HG02759 (cell line): ENCODE data around the gene MRRF.

Experiments
- ATAC-seq: cut with Tn5 transposase; IDR thresholded peaks from one replicate; pipeline ENCODE4 v1.9.1; 2021; ENCODE audit warnings: mild to moderate bottlenecking, moderate library complexity; ENCODE audit not compliant: unreplicated experiment

The MRRF gene

DNA sequence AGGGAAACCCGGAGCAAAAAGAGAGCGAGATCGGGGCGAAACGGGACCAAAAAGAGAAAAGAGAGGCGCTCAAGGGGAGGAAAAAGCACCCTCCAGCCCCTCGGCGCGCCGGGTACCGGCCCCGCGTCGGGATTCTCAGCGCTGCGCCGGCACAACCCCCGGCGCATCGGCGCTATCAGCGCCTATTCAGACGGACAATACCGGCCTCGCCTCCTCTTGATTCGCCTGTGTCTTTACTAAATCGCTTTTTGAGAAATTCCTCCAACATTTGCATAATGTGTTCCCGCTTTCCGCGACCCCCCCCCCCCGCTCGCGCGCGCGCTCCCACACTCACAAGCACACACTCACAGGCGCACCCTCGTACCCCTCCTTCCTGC is 36.5 kb upstream of the MRRF start:
- ATAC-seq = no peak

DNA sequence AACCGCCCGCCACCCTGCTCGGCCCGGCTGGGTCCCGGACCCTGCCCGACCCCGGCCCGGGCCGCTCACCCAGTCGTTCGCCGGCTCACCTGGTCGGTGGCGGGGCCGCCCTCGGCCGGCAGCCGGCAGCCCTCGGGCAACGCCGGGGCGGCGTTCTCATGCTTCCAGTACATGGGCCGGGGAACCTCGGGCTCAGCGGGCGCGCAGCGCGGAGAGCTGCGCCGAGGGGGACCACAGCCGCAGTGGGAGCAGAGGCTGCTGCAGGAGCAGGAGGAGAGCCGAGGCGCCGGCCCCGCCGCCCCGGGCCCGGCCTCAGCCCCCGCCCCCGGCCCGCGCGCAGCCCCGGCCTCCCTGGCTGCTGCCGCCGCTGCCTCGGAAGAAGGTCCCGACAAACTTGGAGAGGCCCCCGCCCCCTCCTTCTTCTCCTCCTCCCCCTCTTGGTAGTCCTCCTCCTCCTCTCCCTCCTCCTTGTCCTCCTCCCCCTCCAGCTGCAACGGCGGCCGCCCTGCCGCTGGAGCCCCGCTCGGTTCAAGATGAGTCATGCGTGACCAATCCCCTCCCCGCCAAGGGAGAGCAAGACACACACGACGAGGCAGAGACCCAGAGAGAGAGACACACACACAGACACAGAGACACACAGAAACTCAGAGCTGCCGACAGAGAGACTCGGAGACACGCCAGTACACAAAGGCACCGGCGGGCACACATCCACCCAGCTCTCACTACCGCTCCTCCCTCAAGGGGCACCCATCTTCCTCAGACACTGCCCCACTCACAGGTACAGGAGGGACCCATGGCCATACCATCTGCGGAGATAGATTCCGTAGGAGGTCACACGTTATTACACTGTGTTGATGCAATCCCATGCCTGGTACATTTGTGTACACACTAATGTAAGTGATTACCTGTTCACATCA is 35.9 kb upstream of the MRRF start, which contains the start of gene LHX6:
TSS of gene LHX6 (minus strand) at position 390 of the 917 bp plus-strand sequence. CDS start at position 173, 217 bp downstream.
- no peak for ATAC-seq

DNA sequence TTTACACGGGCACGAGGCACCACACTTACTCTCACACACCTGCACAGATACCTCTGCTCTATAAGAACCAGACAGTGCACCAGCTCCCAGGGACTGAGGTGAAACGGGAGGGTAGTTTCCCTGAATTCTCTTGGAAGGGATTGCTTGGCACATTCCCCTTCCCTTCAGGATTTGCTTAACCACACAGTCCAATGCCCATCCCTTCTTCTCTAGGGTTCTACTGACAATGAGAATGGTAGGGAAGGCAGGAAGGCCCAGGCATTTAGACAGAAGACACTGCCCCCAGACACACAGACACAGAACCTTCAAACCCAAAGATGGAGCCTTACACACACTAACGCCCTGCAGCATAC is 35.2 kb upstream of the MRRF start:
- no peak for ATAC-seq

DNA sequence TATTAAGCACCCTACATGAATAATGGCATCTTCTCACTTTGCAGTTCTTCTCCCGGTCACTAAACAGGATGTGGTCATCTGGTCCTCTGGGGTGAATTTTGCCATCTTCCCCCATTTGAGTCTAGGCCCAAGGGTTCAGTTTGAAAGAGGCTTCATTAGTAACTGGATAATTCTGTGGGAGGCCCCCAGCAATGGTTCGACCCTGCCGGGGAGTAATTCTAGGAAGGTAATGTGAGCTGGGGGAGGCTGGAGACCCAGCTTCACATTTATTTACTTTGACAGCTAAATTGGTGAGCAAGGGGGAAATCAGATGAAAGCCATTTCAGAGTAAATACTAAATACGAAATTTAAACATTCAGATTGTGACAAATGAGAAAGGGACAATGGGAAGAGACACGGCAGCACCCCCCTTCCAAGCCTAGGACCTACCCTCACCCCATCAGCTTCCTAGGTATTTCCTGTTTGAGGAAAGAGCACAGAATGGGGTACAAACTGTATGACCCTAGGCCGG is 31.8 kb upstream of the MRRF start:
- no peak for ATAC-seq

DNA sequence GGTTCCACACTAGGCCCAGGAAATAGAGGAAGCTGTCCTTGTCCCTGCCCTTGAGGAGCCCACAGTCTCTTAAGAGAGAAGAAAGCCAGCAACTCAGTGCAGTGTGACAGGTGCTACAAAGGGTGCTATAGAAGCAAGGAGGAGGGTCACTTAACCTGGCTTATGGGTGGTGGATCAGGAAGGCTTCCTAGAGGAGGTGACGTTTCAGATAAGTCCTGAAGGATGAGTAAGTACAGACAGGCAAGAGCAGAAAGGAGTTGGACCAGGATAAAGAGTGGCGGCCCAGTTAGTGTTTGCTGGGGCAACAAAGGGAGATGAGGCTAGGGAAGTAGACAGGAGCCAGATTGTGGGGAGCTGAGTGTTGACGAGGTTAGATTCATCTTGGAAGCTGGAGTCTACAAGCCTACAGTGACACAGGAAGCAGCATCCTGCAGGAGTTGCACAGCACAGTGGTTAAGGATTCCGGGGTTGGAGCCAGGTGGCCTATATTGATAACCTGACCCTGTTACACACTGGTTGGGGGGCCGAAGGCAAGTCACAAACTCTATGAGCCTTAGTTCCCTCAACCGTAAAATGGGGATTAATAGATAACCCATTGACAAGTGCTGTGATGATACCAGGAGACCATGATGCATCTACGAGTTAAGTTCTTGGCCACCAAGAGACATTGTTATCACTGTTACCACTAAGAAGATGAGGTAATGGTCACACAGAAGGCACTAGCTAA is 30.5 kb upstream of the MRRF start:
- no peak for ATAC-seq

GRCh38 chr9:122236681-122237080 is 28.0 kb upstream of the MRRF start:
- no peak for ATAC-seq

DNA sequence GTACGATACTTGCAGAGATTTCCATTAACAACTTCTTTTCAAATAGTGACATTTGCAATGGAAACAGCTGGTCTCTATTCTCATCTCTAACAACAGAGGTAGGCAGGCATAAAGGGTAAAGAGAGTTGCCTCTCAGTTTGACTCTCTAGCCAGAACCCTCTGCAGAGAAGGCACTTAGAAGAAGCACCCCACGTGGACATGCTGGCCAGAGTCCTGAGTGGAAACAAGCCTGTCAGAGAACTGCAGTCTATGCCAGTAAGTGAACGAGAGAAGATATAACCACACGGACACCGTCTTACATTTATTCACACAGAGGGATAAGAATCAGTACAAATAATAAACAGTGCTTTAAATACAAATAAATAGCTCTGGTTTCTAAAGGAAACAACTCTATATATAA is 25.0 kb upstream of the MRRF start:
- no peak for ATAC-seq

DNA sequence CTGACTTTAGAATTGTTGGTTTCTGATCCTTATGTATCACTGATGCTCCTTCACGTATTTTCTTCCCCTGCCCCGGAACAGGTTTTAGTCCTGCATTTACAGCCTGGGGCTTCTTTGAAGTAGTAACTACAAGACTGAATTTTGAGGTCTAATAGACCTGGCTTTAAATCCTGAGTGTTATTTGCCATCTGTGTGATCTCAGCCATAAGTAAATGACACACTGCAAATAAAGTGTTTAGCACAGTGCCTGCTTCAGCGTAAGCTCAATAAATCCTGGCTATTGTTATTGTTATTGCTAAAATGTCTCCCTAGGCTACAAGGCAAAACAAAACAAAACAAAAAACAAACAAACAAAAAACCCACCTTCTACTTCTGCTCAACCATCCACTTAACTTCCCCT is 20.3 kb upstream of the MRRF start:
- ATAC-seq = no peak

- no peak for ATAC-seq
Measured at GRCh38 chr9:122246666-122247065, 18.0 kb upstream of the MRRF start.

- no peak for ATAC-seq
Measured at GRCh38 chr9:122248448-122248865, 16.2 kb upstream of the MRRF start.

GRCh38 chr9:122251351-122251750 is 13.3 kb upstream of the MRRF start:
- ATAC-seq = no peak

GRCh38 chr9:122252796-122253195 is 11.9 kb upstream of the MRRF start:
- ATAC-seq = no peak

GRCh38 chr9:122254761-122255160 is 9.9 kb upstream of the MRRF start:
- ATAC-seq = no peak

DNA sequence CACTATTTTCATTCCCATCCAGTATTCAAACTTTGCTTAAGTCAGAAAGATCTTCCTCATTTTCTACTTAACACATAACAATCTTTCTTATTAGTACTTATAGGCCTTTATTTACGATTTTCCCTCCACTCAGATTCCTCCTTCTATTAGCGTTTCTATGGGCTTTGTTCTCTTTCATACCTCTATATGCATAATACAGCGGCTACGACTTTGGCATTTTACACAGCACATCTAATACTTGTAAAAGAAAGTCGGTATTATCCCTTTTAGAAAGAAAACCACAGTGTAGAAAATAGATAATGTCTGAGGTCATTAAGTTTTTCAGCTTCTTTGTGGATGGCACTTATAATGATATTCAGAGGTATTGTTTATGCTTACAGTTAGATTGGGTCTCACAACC is 8.5 kb upstream of the MRRF start:
- ATAC-seq = no peak

DNA sequence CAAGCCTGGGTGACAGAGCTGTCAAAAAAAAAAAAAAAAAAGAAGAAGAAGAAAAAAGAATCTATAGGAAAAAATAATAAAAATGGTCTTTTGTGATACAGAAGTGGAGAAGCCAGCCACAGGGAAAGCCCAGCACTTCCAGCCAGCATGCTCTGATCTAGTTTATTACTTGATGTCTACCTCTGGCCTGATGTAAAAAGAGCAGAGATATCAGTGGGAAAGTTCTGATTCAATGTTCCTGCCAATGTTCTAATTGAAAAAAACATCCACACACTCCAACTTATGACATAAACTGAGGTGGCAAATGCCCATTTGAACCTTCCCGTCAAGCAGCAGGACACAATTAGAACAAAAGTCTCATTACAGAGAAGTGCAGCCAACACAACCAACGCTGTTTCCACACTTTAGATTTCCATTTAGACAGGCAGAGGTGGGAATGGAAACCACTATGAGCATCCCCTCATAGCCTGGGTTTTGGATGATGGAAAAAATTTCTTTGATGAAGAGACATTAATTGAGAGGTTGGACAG is 5.7 kb upstream of the MRRF start:
- ATAC-seq = no peak

DNA sequence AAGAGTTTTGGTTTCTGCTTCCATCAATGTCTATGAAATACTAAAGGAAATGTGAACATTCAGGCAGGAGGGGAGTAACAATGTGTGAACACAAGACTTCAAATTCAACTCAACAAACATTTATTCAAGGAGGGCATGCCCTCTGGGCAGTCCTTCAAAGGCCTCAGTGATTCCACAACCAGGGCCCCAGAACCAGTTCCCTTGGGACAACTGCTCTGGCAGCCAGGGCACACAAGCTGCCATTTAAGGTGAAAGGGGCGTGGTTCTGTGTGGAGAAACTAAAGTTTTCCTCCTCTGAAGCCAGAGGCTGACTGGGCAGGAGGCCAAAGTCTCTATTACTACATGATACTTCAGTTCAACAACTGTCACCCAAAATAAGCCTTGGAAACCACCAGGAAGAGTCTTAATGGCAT is 3.2 kb upstream of the MRRF start:
- no peak for ATAC-seq

DNA sequence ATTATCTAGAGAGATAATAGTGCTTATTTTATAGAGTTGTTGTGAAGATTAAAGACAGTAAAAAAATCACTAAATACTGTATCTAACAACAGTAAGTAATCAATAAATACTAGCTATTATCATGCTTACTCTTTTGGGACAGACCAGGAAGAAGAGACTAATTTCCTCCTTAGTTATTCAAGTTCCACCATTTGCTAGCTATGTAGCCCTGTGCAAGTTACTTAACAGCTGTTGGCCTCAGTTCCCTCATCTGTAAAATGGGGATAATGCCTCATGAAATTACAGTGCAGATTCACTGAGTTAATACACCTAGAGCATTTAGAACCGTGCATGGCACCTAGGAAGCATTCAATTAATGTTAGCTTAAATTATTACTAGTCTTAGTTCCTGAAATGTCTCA is 2.6 kb upstream of the MRRF start:
- ATAC-seq = no peak

DNA sequence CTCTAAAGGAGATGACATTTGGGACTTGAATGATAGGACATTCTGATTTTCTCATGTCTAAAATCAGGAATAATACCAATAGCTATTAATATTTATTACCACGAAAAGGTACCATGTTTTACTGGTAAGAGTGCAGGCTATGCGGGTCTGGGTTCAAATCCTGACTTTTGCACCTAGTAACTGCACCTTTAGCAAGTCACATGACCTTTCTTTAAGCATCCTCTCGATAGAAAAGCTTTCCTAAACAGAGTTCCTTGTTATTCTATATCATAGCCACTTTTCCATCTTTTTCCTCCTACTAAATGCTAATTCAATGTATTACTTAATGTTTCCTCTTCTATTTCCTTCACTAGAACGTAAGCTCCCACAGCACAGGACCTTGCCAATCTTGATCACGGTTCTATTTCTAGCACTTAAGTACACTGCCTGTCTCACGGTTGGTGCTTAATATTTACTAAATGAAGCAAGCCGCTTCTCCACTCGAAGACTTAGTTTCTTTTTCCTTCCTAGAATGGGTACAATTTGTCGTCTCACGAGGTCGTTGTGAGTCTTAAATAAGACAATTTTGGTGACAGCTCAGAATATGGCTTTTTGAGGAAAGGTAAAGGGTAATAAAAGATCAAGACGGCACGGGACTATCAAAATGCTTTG is 858 bp upstream of the MRRF start:
- ATAC-seq = no peak

- peak; percentile 27 for ATAC-seq
Measured at GRCh38 chr9:122265149-122265915, 650 bp downstream of the MRRF start.

GRCh38 chr9:122268041-122268814 is 3.5 kb downstream of the MRRF start:
- ATAC-seq = no peak
